Measurements from ENCODE around the gene DLGAP1. TPM values are rescaled to one million over a fixed set of nuclear protein-coding genes. Genes with fewer than 3 reads are reported as not detected.

Gene DLGAP1
- total and polyA plus RNA-seq, 10 of the 15 experiments (the other 5 are each of a cell fraction or from before 2014, with no cell fraction given): 0.23 to 27.6 (median 1.9) TPM

- no peak overlapping the region for H3K9ac ChIP-seq (ENCODE audit: control insufficient read depth, insufficient read depth, low read length)
- in situ Hi-C loops (cut with MboI) (loop anchor here (25.0 kb wide), 2 partner anchors 993 to 1293 kb away; partner anchors contain the start of gene MYL12B), intact Hi-C loops (cut with micrococcal nuclease; ENCODE audit: unreplicated experiment) (no loop called here)
- H3K27me3 ChIP-seq (replicated peaks in 1 of 2; ENCODE audit: control insufficient read depth in 2 of 2, insufficient read depth in 2 of 2, low read length in 1 of 2): no peaks in the 10 kb centered on the region
- H3K79me2 ChIP-seq (ENCODE audit: control insufficient read depth, insufficient read depth, low read length): no peaks in the 10 kb centered on the region
- POLR2A ChIA-PET: interaction anchor here (1.0 to 4.3 kb wide), 6 partner anchors 9 to 34 kb away, joined by 3 to 18 read pairs (median 4); no protein-coding TSS in a partner anchor
- CTCF ChIA-PET: interaction anchor here (0.9 to 3.2 kb wide), 6 partner anchors 9 to 803 kb away, joined by 3 to 12 read pairs (median 5); no protein-coding TSS in a partner anchor
- no peaks in the 10 kb centered on the region; a peak in 1 of 4 replicates for H3K36me3 ChIP-seq (ENCODE audit: control insufficient read depth in 2 of 2, insufficient read depth in 2 of 2, low read length in 1 of 2)
- FAIRE-seq (no peak), DNase-seq (ENCODE audit: low read depth, low spot score) (no peak), ATAC-seq (no peak)
- no peaks in the 10 kb centered on the region; the same call in 1 of the 2 replicates for H3K4me1 ChIP-seq (ENCODE audit: control insufficient read depth, insufficient read depth, low read length)
- no peak for TF ChIP-seq NFYA (IDR thresholded peaks at IDR 0.05; ENCODE audit: borderline replicate concordance, low read depth, low read length)
- TF ChIP-seq RCOR1 (conservative IDR thresholded peaks at IDR 0.05; ENCODE audit: low read depth, low read length): no peak
- TF ChIP-seq ZNF592 (IDR thresholded peaks at IDR 0.05): no peak
- TF ChIP-seq MEF2B (IDR thresholded peaks at IDR 0.05; ENCODE audit: partially characterized antibody, poor library complexity, severe bottlenecking): no peak
- no peak for TF ChIP-seq E4F1 (IDR thresholded peaks at IDR 0.05; ENCODE audit: borderline replicate concordance, partially characterized antibody)
- no peak for TF ChIP-seq SREBF2 (IDR thresholded peaks at IDR 0.05; ENCODE audit: low read length)
- TF ChIP-seq MLLT1 (IDR thresholded peaks at IDR 0.05): peak; percentile 59
- no peak overlapping the region for H2AFZ ChIP-seq (ENCODE audit: control insufficient read depth, low read depth, low read length)
- H3K9me3 ChIP-seq (replicated peaks; ENCODE audit: control insufficient read depth, insufficient read depth, low read length): no peaks in the 10 kb centered on the region; the same call in 2 of the 3 replicates
- no peak overlapping the region for H3K27ac ChIP-seq (ENCODE audit: control insufficient read depth, insufficient read depth)
- no peaks in the 10 kb centered on the region for H4K20me1 ChIP-seq (ENCODE audit: control insufficient read depth, insufficient read depth)
- SMC1A ChIA-PET (ENCODE audit: uncharacterized antibody, unreplicated experiment): interaction anchor here (0.6 to 15.2 kb wide), 20 partner anchors 9 to 196 kb away, joined by 3 to 318 read pairs (median 5); no protein-coding TSS in a partner anchor
- no TSS peak for BruUV-seq (replicated peaks)
- no peak overlapping the region for H3K4me3 ChIP-seq
- whole genome bisulfite sequencing (ENCODE audit: insufficient coverage, insufficient replicate concordance, low lambda C conversion rate, missing lambda C conversion rate): 58% methylated on average over 7 of the region's 7 CpGs
- H3K4me2 ChIP-seq (ENCODE audit: control insufficient read depth, insufficient read depth): no peak overlapping the region
- RAD21 ChIA-PET (ENCODE audit: unreplicated experiment): interaction anchor here (1.0 to 10.4 kb wide), 17 partner anchors 7 to 216 kb away, joined by 3 to 101 read pairs (median 6); no protein-coding TSS in a partner anchor
These were observed 200.3 kb downstream of the DLGAP1 start for GRCh38 chr18:4254840-4255239.
